Bone marrow (tissue), 2 donors: Measurements from ENCODE around the gene TSFM.

Experiments
- DNase-seq, 2 donors: peaks; one replicate each; lab custom pipeline; 2025; lab: John Stamatoyannopoulos, UW

Gene TSFM

GRCh38 chr12:57780284-57780897, 2.2 kb upstream of the TSFM start:
- DNase-seq = no peak

- DNase-seq = no peak
These were observed 1.3 kb upstream of the TSFM start for GRCh38 chr12:57781244-57781643.

GRCh38 chr12:57781801-57782200, 786 bp upstream of the TSFM start:
- DNase-seq = no peak

GRCh38 chr12:57782243-57782607, 362 bp upstream of the TSFM start:
- no peak for DNase-seq

GRCh38 chr12:57783466-57783801, 847 bp downstream of the TSFM start:
- DNase-seq = no peak

GRCh38 chr12:57783861-57784260, 1.3 kb downstream of the TSFM start:
- no peak for DNase-seq

GRCh38 chr12:57793920-57794319, 11.3 kb downstream of the TSFM start:
- DNase-seq = no peak

- DNase-seq = no peak
These were observed 12.8 kb downstream of the TSFM start for GRCh38 chr12:57795354-57795753.

GRCh38 chr12:57796996-57797395, 14.4 kb downstream of the TSFM start:
- no peak for DNase-seq

GRCh38 chr12:57797933-57798332, 15.3 kb downstream of the TSFM start:
- DNase-seq = peak in 1 of 2 donors; percentile 47

GRCh38 chr12:57800965-57801364, 18.4 kb downstream of the TSFM start:
- no peak for DNase-seq

GRCh38 chr12:57802607-57803006, 20.0 kb downstream of the TSFM start:
- DNase-seq = no peak

- DNase-seq = no peak
These were observed 20.8 kb downstream of the TSFM start for GRCh38 chr12:57803319-57803893.

GRCh38 chr12:57806677-57807076, 24.1 kb downstream of the TSFM start:
- no peak for DNase-seq

- no peak for DNase-seq
These were observed 24.7 kb downstream of the TSFM start for GRCh38 chr12:57807285-57807684.

GRCh38 chr12:57808351-57808750, 25.8 kb downstream of the TSFM start:
- DNase-seq = no peak

GRCh38 chr12:57809425-57809824, 26.8 kb downstream of the TSFM start:
- no peak for DNase-seq

- no peak for DNase-seq
These were observed 27.9 kb downstream of the TSFM start for GRCh38 chr12:57810450-57810849.

GRCh38 chr12:57811028-57811755, 28.6 kb downstream of the TSFM start:
- no peak for DNase-seq

GRCh38 chr12:57813111-57813970, 30.8 kb downstream of the TSFM start:
- DNase-seq = no peak

GRCh38 chr12:57813971-57814772, 31.6 kb downstream of the TSFM start:
- DNase-seq = no peak
